Breast epithelium (tissue), 3 donors: Measurements from ENCODE around the gene OR6B1.

ENCODE experiments used
- POLR2A ChIP-seq: fragments of 450-650 bp; IDR thresholded peaks from one replicate; pipeline ENCODE4 v1.6.1; 2016; ENCODE audit warnings: antibody characterized with exemption, mild to moderate bottlenecking, moderate library complexity
- TF ChIP-seq, protein P1 (sequence below), 3 donors: fragments of 450-650 bp; IDR thresholded peaks; one replicate each; pipeline ENCODE4 v1.5.1; 2016 to 2017; ENCODE audit warnings: antibody characterized with exemption in 3 of 3, mild to moderate bottlenecking in 3 of 3, moderate library complexity in 3 of 3

DNA sequence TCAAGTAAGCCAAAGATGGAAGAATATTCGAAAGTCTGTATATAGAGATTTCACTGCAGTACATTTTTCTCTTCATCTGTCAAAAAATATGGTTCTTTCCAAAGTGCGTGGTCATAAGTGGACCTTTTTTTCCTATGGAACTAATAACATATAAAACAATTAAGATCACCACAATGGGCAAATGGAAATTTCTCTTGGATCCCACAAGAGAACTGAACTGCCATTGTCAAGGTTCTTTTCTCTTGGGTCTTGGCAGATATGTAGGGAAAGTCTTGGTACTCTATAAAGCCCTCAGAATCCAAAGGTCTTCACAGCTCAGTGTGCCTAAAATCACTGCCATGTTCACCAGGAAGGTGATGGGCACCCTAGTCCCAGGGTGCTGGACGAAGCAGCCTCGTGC lies at the start of gene OR6B1:
- TF ChIP-seq, protein P1, sequence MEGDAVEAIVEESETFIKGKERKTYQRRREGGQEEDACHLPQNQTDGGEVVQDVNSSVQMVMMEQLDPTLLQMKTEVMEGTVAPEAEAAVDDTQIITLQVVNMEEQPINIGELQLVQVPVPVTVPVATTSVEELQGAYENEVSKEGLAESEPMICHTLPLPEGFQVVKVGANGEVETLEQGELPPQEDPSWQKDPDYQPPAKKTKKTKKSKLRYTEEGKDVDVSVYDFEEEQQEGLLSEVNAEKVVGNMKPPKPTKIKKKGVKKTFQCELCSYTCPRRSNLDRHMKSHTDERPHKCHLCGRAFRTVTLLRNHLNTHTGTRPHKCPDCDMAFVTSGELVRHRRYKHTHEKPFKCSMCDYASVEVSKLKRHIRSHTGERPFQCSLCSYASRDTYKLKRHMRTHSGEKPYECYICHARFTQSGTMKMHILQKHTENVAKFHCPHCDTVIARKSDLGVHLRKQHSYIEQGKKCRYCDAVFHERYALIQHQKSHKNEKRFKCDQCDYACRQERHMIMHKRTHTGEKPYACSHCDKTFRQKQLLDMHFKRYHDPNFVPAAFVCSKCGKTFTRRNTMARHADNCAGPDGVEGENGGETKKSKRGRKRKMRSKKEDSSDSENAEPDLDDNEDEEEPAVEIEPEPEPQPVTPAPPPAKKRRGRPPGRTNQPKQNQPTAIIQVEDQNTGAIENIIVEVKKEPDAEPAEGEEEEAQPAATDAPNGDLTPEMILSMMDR (IDR thresholded peaks at IDR 0.05): no peak
- no peak for TF ChIP-seq POLR2A
